Measurements from ENCODE around the gene DTX4.

Gene DTX4

DNA sequence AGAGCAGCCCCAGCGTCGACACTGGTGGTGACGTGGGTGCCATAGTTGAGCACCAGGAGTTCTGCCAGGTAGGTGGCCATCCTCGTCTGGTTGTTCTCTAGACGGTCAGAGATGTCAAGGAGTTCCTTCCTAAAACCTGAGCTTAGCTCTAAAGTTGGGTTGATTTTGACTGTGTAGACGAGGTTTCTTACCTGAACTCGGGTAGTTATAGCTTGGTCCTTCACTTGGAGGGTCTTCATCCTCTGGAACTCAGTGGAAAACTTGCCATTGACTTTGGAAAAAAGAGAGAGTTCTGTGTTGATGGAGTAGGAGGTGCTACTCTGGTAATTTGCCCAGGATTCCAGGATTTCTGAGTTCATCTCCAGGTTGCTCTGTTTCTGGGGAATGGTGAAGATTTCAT lies 40.3 kb downstream of the DTX4 start:
- TF ChIP-seq, protein P1, sequence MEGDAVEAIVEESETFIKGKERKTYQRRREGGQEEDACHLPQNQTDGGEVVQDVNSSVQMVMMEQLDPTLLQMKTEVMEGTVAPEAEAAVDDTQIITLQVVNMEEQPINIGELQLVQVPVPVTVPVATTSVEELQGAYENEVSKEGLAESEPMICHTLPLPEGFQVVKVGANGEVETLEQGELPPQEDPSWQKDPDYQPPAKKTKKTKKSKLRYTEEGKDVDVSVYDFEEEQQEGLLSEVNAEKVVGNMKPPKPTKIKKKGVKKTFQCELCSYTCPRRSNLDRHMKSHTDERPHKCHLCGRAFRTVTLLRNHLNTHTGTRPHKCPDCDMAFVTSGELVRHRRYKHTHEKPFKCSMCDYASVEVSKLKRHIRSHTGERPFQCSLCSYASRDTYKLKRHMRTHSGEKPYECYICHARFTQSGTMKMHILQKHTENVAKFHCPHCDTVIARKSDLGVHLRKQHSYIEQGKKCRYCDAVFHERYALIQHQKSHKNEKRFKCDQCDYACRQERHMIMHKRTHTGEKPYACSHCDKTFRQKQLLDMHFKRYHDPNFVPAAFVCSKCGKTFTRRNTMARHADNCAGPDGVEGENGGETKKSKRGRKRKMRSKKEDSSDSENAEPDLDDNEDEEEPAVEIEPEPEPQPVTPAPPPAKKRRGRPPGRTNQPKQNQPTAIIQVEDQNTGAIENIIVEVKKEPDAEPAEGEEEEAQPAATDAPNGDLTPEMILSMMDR (IDR thresholded peaks at IDR 0.05; ENCODE audit: low read depth, low read length), result no peak
- DNase-seq (ENCODE audit: extremely low read depth, low read depth), result no peak

DNA sequence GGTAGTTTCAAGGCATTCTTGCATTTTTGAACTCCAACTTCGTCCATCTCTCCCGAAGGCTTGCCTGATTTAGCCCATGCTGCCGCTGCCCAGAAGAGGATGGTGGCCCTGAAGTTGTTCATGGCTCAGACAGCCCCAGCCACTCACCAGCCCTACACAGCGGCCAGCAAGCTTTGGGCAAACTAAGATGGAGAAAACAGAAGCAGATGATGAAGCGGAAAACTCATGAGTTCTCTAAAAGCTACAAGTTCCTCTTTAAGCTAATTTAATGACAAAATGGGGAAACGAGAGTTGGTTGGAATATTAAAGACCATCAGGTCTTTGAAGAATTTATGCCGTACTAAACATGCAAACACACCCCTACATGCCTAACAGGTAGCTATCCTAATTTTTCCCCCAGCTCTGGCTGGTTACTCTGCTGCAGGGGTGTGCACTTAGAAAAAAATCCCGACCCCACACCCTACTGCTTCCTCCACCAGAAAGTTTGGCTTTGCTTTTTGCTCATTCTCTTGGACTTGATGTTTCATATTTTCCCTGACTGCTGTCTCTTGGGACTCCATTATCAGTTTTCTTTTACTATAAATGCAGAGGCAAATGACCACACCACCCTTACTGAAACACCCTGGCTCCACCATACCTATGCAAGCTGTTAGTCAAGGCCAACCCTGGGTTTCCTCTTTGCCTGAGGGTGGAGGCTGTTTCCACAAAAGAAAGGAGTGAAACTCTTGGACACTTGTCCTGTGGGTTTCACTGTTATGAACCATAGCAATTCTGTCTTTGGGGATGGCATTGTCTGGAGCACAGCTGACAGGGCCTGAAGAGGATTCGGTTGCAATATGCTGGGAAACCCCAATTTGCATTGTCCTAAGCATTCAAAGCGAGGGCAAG lies 41.1 kb downstream of the DTX4 start, which contains the start of gene MPEG1:
MPEG1 (minus strand) TSS at position 184 of the 888 bp plus-strand sequence; CDS start at position 122, 62 bp downstream.
- no peak for DNase-seq (ENCODE audit: extremely low read depth, low read depth)
- TF ChIP-seq, protein P1 (IDR thresholded peaks at IDR 0.05; ENCODE audit: low read depth, low read length), result no peak

DNA sequence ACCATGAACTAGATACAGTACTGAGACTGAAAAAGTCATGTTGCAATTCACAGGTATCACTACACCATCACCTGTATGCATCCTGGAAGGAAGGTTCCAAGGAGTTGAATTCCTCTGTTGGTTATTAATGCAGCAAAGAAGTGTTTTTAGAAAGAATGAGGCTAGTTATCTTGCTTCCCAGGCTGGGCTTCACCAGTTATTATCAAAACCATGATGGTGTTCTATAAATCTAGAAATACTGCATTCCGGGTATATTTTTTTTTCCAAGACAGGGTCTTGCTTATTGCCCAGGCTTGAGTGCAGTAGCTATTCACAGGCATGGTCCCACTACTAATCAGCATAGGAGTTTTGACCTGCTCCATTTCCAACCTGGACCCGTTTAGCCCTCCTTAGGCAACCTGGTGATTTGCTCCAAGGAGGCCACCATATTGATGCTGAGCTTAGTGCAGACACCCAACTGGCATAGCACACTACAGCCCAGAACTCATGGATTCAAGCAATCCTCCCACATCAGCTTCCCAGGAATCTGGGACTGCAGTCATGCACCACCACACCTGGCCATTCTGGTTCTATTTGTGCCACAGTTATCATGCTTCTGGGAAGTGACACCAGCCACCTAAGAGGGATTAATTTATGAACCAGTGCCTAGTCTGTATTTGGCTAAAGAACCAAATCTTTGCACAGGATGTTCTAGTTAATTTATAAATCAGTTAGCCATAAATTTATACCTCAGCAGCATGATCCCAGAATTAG lies 42.4 kb downstream of the DTX4 start:
- TF ChIP-seq, protein P1 (IDR thresholded peaks at IDR 0.05; ENCODE audit: low read depth, low read length), result no peak
- no peak for DNase-seq (ENCODE audit: extremely low read depth, low read depth)

DNA sequence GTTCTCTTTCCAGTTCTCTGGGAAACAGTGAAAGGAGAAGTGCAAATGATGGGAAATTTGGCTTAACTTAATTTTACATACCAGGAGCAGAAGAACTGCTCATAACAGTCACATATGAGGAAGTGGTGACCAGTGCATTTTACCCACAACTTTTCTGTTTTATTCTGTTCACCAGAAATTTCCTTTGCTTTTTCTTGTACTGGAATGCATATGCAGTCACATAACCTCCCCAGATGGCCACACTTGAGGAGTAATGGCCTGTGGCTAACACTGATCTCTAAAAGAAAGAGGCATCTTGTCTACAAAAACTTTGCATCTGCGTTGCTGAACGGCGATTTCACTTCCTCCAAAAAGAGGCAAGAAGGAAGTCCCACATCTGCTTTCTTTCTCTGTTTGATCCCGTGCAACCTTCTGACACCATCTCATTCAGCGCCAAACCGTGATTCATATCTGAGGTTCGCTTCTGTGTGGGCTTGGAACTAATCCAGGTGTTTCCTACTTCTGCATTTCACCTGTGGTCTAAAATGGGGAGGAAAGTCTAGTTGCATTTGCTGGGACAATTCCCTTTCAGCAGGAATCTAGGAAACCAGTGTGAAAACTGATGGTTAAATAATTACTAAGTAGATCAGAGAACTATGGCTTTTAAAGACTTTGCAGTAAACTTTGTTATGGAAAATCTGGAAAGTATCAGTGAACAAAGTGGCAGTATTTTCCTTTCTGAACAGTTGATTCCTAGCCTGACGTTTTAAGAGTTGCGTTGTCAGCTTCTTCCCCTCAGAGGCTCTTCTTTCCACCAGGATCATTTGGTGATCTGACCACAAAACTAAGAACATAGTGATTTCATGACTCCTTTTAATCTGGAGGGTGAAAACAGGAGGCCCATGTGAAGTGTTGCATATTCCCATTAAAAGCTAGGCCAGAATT lies 45.0 kb downstream of the DTX4 start:
- no peak for DNase-seq (ENCODE audit: extremely low read depth, low read depth)
- TF ChIP-seq, protein P1 (IDR thresholded peaks at IDR 0.05; ENCODE audit: low read depth, low read length), result no peak

DNA sequence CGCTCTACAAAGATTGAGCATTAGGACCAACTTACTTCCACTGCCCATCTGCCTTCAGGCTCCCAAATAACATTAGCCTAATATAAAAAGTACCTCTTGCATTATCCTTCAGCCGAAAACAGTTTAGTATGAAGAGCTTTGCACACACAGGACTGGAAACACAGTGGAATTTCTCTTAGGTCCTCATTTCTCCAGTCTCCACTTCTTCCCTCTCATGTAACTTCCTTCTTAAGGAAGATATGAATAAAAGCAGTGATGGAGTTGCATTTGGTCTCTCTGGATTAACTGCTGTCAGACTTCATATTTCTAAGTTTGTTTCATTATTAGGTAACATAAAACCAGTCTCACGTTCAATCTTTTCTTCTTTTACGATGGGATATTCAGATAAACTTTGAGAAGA lies 46.4 kb downstream of the DTX4 start:
- no peak for DNase-seq (ENCODE audit: extremely low read depth, low read depth)
- TF ChIP-seq, protein P1 (IDR thresholded peaks at IDR 0.05; ENCODE audit: low read depth, low read length), result no peak

DNA sequence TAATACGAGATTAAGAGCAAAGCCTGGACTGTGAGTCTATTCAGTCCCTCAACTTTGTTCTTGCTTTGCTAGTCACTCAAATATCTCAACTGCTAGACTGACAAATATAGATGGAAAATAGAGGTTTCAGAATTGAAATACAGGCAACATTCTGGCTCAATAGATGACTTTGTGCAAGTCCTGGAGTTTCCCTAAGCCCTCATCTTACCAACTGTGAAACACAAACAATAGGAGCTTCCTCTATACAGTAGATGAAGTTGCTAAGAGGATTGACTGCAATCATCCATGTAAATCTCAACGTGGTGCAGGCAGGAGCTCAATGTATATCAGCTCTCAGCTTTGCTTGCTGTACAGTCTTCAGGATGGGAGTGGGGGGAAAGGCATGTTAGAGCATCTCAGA lies 47.0 kb downstream of the DTX4 start:
- DNase-seq (ENCODE audit: extremely low read depth, low read depth), result no peak

More for the DNA sequence above, 47.0 kb downstream of the DTX4 start:
- TF ChIP-seq, protein P1 (IDR thresholded peaks at IDR 0.05; ENCODE audit: low read depth, low read length), result no peak

Data from AG09319 (cell line).